GM18907 (cell line): ENCODE results near the gene FAM193A.
"Not testable (repeated sequence)": the region's sequence is repeated elsewhere in the genome, so short reads cannot be mapped to it uniquely, and the experiment has no call there.

Source experiments
- ATAC-seq: cut with Tn5 transposase; IDR thresholded peaks from one replicate; pipeline ENCODE4 v1.9.1; 2021; ENCODE audit warnings: mild to moderate bottlenecking, moderate library complexity; ENCODE audit not compliant: unreplicated experiment

Gene FAM193A

GRCh38 chr4:2767046-2767704, 230.7 kb downstream of the FAM193A start:
- no peak for ATAC-seq

DNA sequence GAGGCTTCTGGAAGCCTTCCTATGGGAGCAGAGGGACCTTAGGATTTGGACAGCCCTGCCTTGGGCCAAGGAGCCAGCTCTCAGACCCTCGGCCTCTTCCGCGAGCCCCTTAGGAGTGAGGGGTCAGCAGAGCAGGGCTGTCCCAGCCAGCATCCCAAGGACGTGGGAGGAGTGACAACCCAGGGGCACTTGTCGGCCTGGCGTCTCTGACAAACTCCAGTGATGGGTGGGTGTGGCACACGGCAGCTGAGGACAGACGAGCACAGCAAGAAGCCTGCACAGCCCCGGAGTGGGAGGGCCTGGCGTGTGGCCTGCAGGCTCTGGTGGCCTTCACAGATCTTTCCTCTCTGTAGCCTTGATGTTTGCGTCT, 231.2 kb downstream of the FAM193A start:
- ATAC-seq = no peak

- no peak for ATAC-seq
Observed at GRCh38 chr4:2768124-2768523, 231.7 kb downstream of the FAM193A start.

DNA sequence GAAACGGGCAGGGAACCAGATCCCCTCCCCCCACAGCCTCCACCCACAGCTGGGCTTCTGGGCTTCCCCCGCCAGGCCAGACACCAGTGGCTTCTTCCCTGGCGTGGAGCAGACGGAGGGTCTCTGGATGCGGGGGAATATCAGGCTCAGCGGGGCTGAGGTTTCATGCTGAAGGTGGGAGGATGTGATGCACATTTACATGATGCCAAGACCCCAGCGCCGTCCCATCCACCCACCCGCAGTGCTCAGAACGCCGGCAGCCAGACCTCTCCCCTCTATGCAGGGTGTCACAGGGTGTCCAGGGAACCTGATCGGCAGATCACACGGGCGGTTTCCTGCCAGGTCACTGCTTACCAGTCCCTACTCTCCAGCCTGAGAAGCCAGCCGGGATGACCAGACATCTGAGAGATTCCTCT, 232.5 kb downstream of the FAM193A start:
- ATAC-seq = no peak

DNA sequence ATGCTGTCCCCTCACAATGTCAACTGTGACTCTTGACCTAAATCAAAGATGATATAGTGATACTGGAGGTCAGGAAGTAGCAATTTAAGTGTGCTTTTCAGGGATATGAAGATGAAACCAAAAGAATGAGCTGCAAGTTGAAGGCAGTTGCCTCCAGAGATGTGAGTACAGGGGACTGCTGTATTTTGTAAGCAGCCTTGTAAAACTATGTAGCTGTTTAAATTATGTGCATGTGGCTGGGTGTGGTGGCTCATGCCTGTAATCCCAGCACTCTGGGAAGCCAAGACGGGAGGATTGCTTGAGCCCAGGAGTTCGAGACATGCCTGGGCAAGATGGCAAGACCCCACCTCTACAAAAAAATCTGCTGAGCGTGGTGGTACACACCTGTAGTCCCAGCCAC, 234.8 kb downstream of the FAM193A start:
- no peak for ATAC-seq

DNA sequence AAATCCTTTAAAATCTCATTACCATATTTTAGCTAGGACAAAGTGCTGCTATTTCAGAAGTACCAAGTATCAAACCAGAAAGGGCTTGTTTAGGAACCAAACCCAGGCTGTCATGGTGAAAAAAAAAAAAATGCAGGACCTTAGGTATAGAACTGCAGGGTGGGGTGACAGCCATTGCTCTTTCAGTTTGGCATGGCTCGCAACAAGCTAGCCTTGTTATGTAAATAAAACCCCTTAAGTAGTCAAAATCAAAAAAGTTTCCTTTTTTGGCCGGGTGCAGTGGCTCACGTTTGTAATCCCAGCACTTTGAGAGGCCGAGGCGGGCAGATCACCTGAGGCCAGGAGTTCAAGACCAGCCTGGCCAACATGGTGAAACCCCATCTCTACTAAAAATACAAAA, 244.2 kb downstream of the FAM193A start:
- not testable (repeated sequence) for ATAC-seq

- no peak for ATAC-seq
Observed at GRCh38 chr4:2781911-2782310, 245.5 kb downstream of the FAM193A start.
